ENCODE results near the gene NOX3.

DNA sequence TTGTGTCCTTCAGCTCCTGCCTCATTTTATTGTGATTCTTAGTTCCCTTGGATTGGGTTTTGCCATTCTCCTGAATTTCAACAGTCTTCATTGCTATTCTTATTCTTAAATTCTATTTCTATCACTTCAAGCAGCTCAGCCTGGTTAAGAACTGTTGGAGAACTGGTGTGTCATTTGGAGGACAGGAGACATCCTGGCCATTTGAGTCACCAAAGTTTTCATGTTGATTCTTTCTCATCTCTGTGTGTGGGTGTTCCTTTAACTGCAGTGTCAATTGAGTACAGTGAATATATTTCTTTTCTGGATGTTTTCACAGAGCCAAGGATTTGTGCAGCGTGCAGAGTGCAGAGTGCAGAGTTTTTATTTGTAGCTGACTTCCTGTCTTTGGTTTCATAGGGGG, 107.8 kb downstream of the NOX3 start:
- TF ChIP-seq PAX5 (IDR thresholded peaks at IDR 0.05; ENCODE audit: insufficient read depth, low read length, severe bottlenecking), result no peak
- TF ChIP-seq POLR2AphosphoS5 (IDR thresholded peaks at IDR 0.05; ENCODE audit: low read depth, low read length), result no peak
- TF ChIP-seq POLR2A (IDR thresholded peaks at IDR 0.05; ENCODE audit: low read depth, low read length), result no peak
- no peak for TF ChIP-seq TAF1 (IDR thresholded peaks at IDR 0.05; ENCODE audit: low read depth, low read length)
- TF ChIP-seq SPI1 (IDR thresholded peaks at IDR 0.05; ENCODE audit: low read depth, low read length), result no peak

Measured in GM12891 (cell line).